ENCODE data around the gene KRT27.

- peak; percentile 19 to 64 for TF ChIP-seq CTCF (conservative IDR thresholded peaks at IDR 0.05 in 1 of 2, IDR thresholded peaks at IDR 0.05 in 1 of 2; ENCODE audit: extremely low read depth in 1 of 2, insufficient read depth in 1 of 2, low read depth in 1 of 2, low read length in 2 of 2)
- no peak for TF ChIP-seq EZH2 (IDR thresholded peaks at IDR 0.05; ENCODE audit: borderline replicate concordance, low read length)
Measured at GRCh38 chr17:40726919-40727318, 55.4 kb downstream of the KRT27 start.
